K562 (cell line): ENCODE measurements around the gene OVCA2. TPM values are rescaled to one million over a fixed set of nuclear protein-coding genes. Genes with fewer than 3 reads are reported as not detected.

Experiments used
- ATAC-seq: fragments of 200-7000 bp; cut with Tn5 transposase; 3 replicates; pipeline ENCODE4 v1.9.1; 2020; ENCODE audit warnings: moderate library complexity
- BruUV-seq: library from RNA; stranded (reverse); fragments of 400-500 nt; replicated peaks from 2 replicates; lab custom pipeline; 2021; lab: Mats Ljungman, UMichigan
- CTCF ChIA-PET: fragments of 300-600 bp; formaldehyde crosslinking; extraction: SDS; loops from one replicate; lab custom pipeline; 2021; ENCODE audit warnings: low intra/inter-chr PET ratio; lab: Yijun Ruan, JAX
- POLR2A ChIA-PET: fragments of 300-600, 350-650 bp; sonication (Branson Sonifier 250); formaldehyde crosslinking; extraction: SDS; loops from one replicate; lab custom pipeline; 2021; ENCODE audit warnings: antibody characterized with exemption, inconsistent platforms; lab: Yijun Ruan, JAX
- DNase-seq, 4 experiments: peaks; one replicate each; pipeline versions ENCODE4 v3.0.0 to v3.0.0-alpha.2; 2011 to 2018; ENCODE audit warnings: low spot score in 3 of 4, mixed read lengths in 3 of 4; ENCODE audit errors: extremely low read depth in 1 of 4
- FAIRE-seq: peaks from 2 replicates; lab custom pipeline; 2011; peaks lifted over from hg19 to GRCh38; lab: Jason Lieb, UNC
- H2AFZ ChIP-seq: 2 replicates; pipeline ENCODE4 v1.6.0; 2011; ENCODE audit warnings: low read depth, low read length, control low read depth, inconsistent platforms
- H3K27ac ChIP-seq: fragments of 200-600 bp; 3 replicates; pipeline ENCODE4 v1.8.0; 2011; ENCODE audit warnings: low read depth, mild to moderate bottlenecking, control low read depth, inconsistent platforms, low read length, moderate library complexity, mixed read lengths; ENCODE audit errors: extremely low read depth
- H3K27me3 ChIP-seq, 2 experiments: fragments of 300-600 bp in 1 of 2; 2 replicates in 1 of 2; 3 replicates in 1 of 2; pipeline versions ENCODE4 v1.6.0 to v1.8.0; 2011; ENCODE audit warnings: inconsistent platforms in 2 of 2, low read length in 2 of 2, mild to moderate bottlenecking in 1 of 2, mixed read lengths in 1 of 2, moderate library complexity in 1 of 2; ENCODE audit not compliant: control insufficient read depth in 2 of 2, insufficient read depth in 2 of 2
- H3K36me3 ChIP-seq: fragments of 300-600 bp; 3 replicates; pipeline ENCODE4 v1.8.0; 2011; ENCODE audit warnings: mild to moderate bottlenecking, low read length, inconsistent platforms; ENCODE audit not compliant: control insufficient read depth, insufficient read depth
- H3K4me1 ChIP-seq, 2 experiments: fragments of 200-600 bp in 1 of 2; replicated peaks in 1 of 2; 2 replicates in 1 of 2; 3 replicates in 1 of 2; pipeline versions ENCODE4 v1.5.1 to v1.8.0; 2011; ENCODE audit warnings: inconsistent platforms in 2 of 2, low read length in 2 of 2, mild to moderate bottlenecking in 1 of 2, mixed read lengths in 1 of 2, moderate library complexity in 1 of 2; ENCODE audit not compliant: control insufficient read depth in 2 of 2, insufficient read depth in 2 of 2
- H3K4me2 ChIP-seq: 2 replicates; pipeline ENCODE4 v1.6.1; 2011; ENCODE audit warnings: low read length, control low read depth, inconsistent platforms, mixed read lengths; ENCODE audit not compliant: insufficient read depth
- H3K4me3 ChIP-seq: fragments of 200-600 bp; sonication (generic), shearing (Covaris generic); 2 replicates; pipeline ENCODE4 v1.5.1; 2016; ENCODE audit warnings: control low read depth, inconsistent platforms
- H3K79me2 ChIP-seq: fragments of 200-600 bp; 3 replicates; pipeline ENCODE4 v1.8.0; 2011; ENCODE audit warnings: low read length, inconsistent platforms; ENCODE audit not compliant: control insufficient read depth, insufficient read depth
- H3K9ac ChIP-seq, 2 experiments: 2 replicates each; pipeline versions ENCODE4 v1.6.0 to v1.6.1; 2011; ENCODE audit warnings: low read depth in 2 of 2, low read length in 2 of 2, control low read depth in 1 of 2, inconsistent platforms in 1 of 2, mild to moderate bottlenecking in 1 of 2, mixed read lengths in 1 of 2; ENCODE audit not compliant: insufficient read depth in 1 of 2
- H3K9me1 ChIP-seq: one replicate; pipeline ENCODE4 v1.6.0; 2011; ENCODE audit warnings: inconsistent platforms, mild to moderate bottlenecking, low read length, moderate library complexity; ENCODE audit not compliant: control insufficient read depth, insufficient read depth
- H3K9me3 ChIP-seq: replicated peaks from 2 replicates; pipeline ENCODE4 v1.5.1; 2011; ENCODE audit warnings: low read depth, low read length, inconsistent platforms; ENCODE audit not compliant: control insufficient read depth, insufficient read depth
- H4K20me1 ChIP-seq: replicated peaks from 2 replicates; pipeline ENCODE4 v1.6.1; 2011; ENCODE audit warnings: low read length, inconsistent platforms, mixed read lengths; ENCODE audit not compliant: control insufficient read depth, insufficient read depth
- CEBPZ ChIP-seq: fragments of 150-350 bp; IDR thresholded peaks from 2 replicates; pipeline ENCODE4 v1.6.1; 2014; ENCODE audit warnings: low read depth, mild to moderate bottlenecking, low read length, borderline replicate concordance
- HDAC1 ChIP-seq, 2 experiments: fragments of 450-650 bp; IDR thresholded peaks; 2 replicates each; pipeline ENCODE4 v1.6.1; 2016 to 2017; ENCODE audit warnings: inconsistent platforms in 1 of 2, mild to moderate bottlenecking in 1 of 2, moderate library complexity in 1 of 2
- NRF1 ChIP-seq, 2 experiments: fragments of 450-650 bp; IDR thresholded peaks in 1 of 2; conservative IDR thresholded peaks in 1 of 2; 2 replicates each; pipeline ENCODE4 v1.6.1; 2014; ENCODE audit warnings: mild to moderate bottlenecking in 2 of 2
- ZBTB49 ChIP-seq: sonication (generic); formaldehyde crosslinking; IDR thresholded peaks from 2 replicates; pipeline ENCODE4 v1.8.0; 2022; ENCODE audit warnings: missing genetic modification reagents, mild to moderate bottlenecking, borderline replicate concordance
- WGBS: fragments of 100-300 bp; shearing (Covaris generic); methylation state at CpG from one replicate; pipeline ENCODE4 v1.1.6; 2016; ENCODE audit warnings: low coverage, mixed read lengths; ENCODE audit not compliant: insufficient coverage; ENCODE audit errors: missing lambda C conversion rate; 5-methylcytosine and 5-hydroxymethylcytosine counted together
- in situ Hi-C: fragments of 300-500 bp; cut with MboI; formaldehyde crosslinking; loops from 4 replicates; pipeline ENCODE4 v1.15.0; 2018; ENCODE audit warnings: inconsistent platforms, mixed read lengths
- intact Hi-C: fragments of 100-400 bp; cut with micrococcal nuclease; formaldehyde crosslinking; loops from 2 replicates; pipeline ENCODE4 v1.14.2; 2022
- polyA plus RNA-seq, 8 experiments: library from polyadenylated mRNA; depleted of rRNA in 4 of 8; stranded (reverse) in 5 of 8; unstranded in 3 of 8; fragments of >200 nt; fragmentation: Nextera tagmentation in 2 of 8; fragmentation: Illumina TruSeq in 1 of 8; extraction: Ambion mirVana in 2 of 8; extraction: Trizol in 1 of 8; gene quantifications; 2 replicates each; pipeline versions ENCODE4 v1.2.1 to v1.2.3, GENCODE V29; 2011 to 2014; ENCODE audit warnings: inconsistent platforms in 1 of 8, missing spikeins in 1 of 8
- total RNA-seq, 7 experiments: library from RNA; depleted of rRNA in 6 of 7; stranded (reverse); fragments of >200 nt in 6 of 7; fragmentation: Illumina TruSeq in 2 of 7; extraction: Trizol in 2 of 7; gene quantifications; 2 replicates each; pipeline versions ENCODE4 v1.2.1 to v1.2.3, GENCODE V29; 2011 to 2021; ENCODE audit warnings: low replicate concordance in 1 of 7
- TF ChIP-seq, protein P1 (sequence below): fragments of 450-650 bp; formaldehyde crosslinking; IDR thresholded peaks from 2 replicates; pipeline ENCODE4 v1.4.0; 2022; ENCODE audit warnings: missing genetic modification characterization

OVCA2 gene
- total and polyA plus RNA-seq, 9 of the 15 experiments (the other 6 are each of a cell fraction or from before 2014, with no cell fraction given): 3.0 to 23.7 (median 14.1) TPM

GRCh38 chr17:2018716-2019510 lies 22.9 kb upstream of the OVCA2 start:
- H3K4me2 ChIP-seq: no peak overlapping the region
- H3K9ac ChIP-seq: 0 out of 4 replicates have a peak overlapping the region, but pooled peaks of 1 of the 2 experiments have one; percentile 17
- WGBS: 0% methylated on average over 22 of the region's 24 CpGs
- H3K4me3 ChIP-seq: no peak overlapping the region
- ATAC-seq: no peak
- H3K9me1 ChIP-seq: no peaks in the 10 kb centered on the region
- CTCF ChIA-PET: no interaction called here
- H3K36me3 ChIP-seq: no peaks in the 10 kb centered on the region
- TF ChIP-seq HDAC1 (IDR thresholded peaks at IDR 0.05) (no peak), NRF1 (conservative IDR thresholded peaks at IDR 0.05 in 1 of 2, IDR thresholded peaks at IDR 0.05 in 1 of 2) (peak; percentile 38 to 54; a peak in 3 of 4 replicates)
- H3K27ac ChIP-seq: no peak overlapping the region
- H4K20me1 ChIP-seq: peaks cover 8% of the 10 kb centered on the region; the same call in 1 of the 2 replicates
- POLR2A ChIA-PET: interaction anchor here (0.6 to 1.2 kb wide), 3 partner anchors 10 to 137 kb away, joined by 3 to 4 read pairs (median 3); no protein-coding TSS in a partner anchor
- in situ Hi-C loops (no loop called here), intact Hi-C loops (no loop called here)
- DNase-seq: no peak
- no peaks in the 10 kb centered on the region for H3K79me2 ChIP-seq
- H3K9me3 ChIP-seq: no peaks in the 10 kb centered on the region
- peaks cover 0 to 11% of the 10 kb centered on the region in 2 experiments; a peak in 2 of 5 replicates for H3K4me1 ChIP-seq
- no TSS peak for BruUV-seq
- H3K27me3 ChIP-seq: peaks cover 31 to 79% of the 10 kb centered on the region in 2 experiments
- H2AFZ ChIP-seq: no peak overlapping the region
- no peak for FAIRE-seq

DNA sequence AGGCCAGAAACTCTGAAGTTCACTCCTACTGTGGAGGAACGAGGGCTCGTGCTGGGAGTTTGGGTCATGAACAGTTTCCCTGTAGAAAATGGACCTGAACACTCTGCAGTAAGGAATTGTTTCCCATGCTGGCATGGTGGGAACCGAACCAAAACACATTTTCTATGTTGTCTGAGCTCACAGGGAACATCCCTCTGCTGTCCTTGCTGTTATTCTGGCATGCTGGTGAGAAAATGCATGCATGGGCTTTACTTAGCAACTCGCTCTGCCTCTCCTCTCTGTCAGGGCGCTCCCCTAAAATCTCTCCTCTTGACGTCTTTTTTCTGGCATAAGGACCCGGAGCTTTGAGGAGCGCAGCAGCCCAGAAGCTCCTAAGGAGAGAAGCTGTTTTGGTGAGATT lies 22.1 kb upstream of the OVCA2 start:
- no peaks in the 10 kb centered on the region for H3K9me3 ChIP-seq
- H3K36me3 ChIP-seq: no peaks in the 10 kb centered on the region
- H3K9ac ChIP-seq: no peak overlapping the region
- H2AFZ ChIP-seq: no peak overlapping the region
- H3K9me1 ChIP-seq: no peaks in the 10 kb centered on the region
- CTCF ChIA-PET: no interaction called here
- peaks cover 28 to 80% of the 10 kb centered on the region in 2 experiments for H3K27me3 ChIP-seq
- FAIRE-seq (no peak), ATAC-seq (no peak), DNase-seq (no peak)
- H3K79me2 ChIP-seq: no peaks in the 10 kb centered on the region
- H4K20me1 ChIP-seq: peaks cover 8% of the 10 kb centered on the region; the same call in 1 of the 2 replicates
- no peak overlapping the region for H3K4me2 ChIP-seq
- peaks cover 0 to 19% of the 10 kb centered on the region in 2 experiments; a peak in 2 of 5 replicates for H3K4me1 ChIP-seq
- POLR2A ChIA-PET: interaction anchor here (0.5 to 1.2 kb wide), 2 partner anchors 8 to 9 kb away, joined by 3 read pairs; no protein-coding TSS in a partner anchor
- WGBS: 3% methylated on average over 8 of the region's 8 CpGs
- H3K27ac ChIP-seq: no peak overlapping the region
- no peak overlapping the region for H3K4me3 ChIP-seq
- in situ Hi-C loops: no loop called here
- intact Hi-C loops: no loop called here
- no TSS peak for BruUV-seq
- no peak for TF ChIP-seq CEBPZ
- TF ChIP-seq, protein P1, sequence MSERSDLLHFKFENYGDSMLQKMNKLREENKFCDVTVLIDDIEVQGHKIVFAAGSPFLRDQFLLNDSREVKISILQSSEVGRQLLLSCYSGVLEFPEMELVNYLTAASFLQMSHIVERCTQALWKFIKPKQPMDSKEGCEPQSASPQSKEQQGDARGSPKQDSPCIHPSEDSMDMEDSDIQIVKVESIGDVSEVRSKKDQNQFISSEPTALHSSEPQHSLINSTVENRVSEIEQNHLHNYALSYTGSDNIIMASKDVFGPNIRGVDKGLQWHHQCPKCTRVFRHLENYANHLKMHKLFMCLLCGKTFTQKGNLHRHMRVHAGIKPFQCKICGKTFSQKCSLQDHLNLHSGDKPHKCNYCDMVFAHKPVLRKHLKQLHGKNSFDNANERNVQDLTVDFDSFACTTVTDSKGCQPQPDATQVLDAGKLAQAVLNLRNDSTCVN (CRISPR knock-in tag): no peak
- TF ChIP-seq ZBTB49 (CRISPR knock-in tag): no peak
